NCI-H1436 treated with DMSO at 0.1 percent for 48 hours (cell line): ENCODE data around the gene SMIM34.
"Not testable (repeated sequence)": the region's sequence is repeated elsewhere in the genome, so short reads cannot be mapped to it uniquely, and the experiment has no call there.

Experiments
- DNase-seq: peaks from one replicate; lab custom pipeline; 2025; lab: John Stamatoyannopoulos, UW

Gene SMIM34

GRCh38 chr21:34423805-34424204 is at the start of gene SMIM34:
TSS of gene SMIM34 (minus strand) at chr21:34423951. CDS start at chr21:34423839, 112 bp downstream.
- DNase-seq = not testable (repeated sequence)

GRCh38 chr21:34467333-34467732 is 43.6 kb upstream of the SMIM34 start:
- not testable (repeated sequence) for DNase-seq

- DNase-seq = not testable (repeated sequence)
Measured at GRCh38 chr21:34459426-34459825, 35.7 kb upstream of the SMIM34 start.

- not testable (repeated sequence) for DNase-seq
Measured at GRCh38 chr21:34458266-34458665, 34.5 kb upstream of the SMIM34 start.

- DNase-seq = not testable (repeated sequence)
Measured at GRCh38 chr21:34456180-34456579, 32.4 kb upstream of the SMIM34 start.

GRCh38 chr21:34455628-34456027 is 31.9 kb upstream of the SMIM34 start:
- DNase-seq = not testable (repeated sequence)

GRCh38 chr21:34447018-34447417 is 23.3 kb upstream of the SMIM34 start:
- not testable (repeated sequence) for DNase-seq

GRCh38 chr21:34443486-34443885 is 19.7 kb upstream of the SMIM34 start:
- not testable (repeated sequence) for DNase-seq

GRCh38 chr21:34429710-34430109 is 6.0 kb upstream of the SMIM34 start:
- not testable (repeated sequence) for DNase-seq

GRCh38 chr21:34428441-34428840 is 4.7 kb upstream of the SMIM34 start:
- DNase-seq = not testable (repeated sequence)

- DNase-seq = not testable (repeated sequence)
Measured at GRCh38 chr21:34427339-34427738, 3.6 kb upstream of the SMIM34 start.

- DNase-seq = not testable (repeated sequence)
Measured at GRCh38 chr21:34417448-34418077, 6.2 kb downstream of the SMIM34 start.

- not testable (repeated sequence) for DNase-seq
Measured at GRCh38 chr21:34407294-34407693, 16.5 kb downstream of the SMIM34 start.

- DNase-seq = not testable (repeated sequence)
Measured at GRCh38 chr21:34406676-34407075, 17.1 kb downstream of the SMIM34 start.

- DNase-seq = not testable (repeated sequence)
Measured at GRCh38 chr21:34406102-34406501, 17.6 kb downstream of the SMIM34 start.

GRCh38 chr21:34405686-34406085 is 18.1 kb downstream of the SMIM34 start:
- DNase-seq = not testable (repeated sequence)

- DNase-seq = not testable (repeated sequence)
Measured at GRCh38 chr21:34404742-34405141, 19.0 kb downstream of the SMIM34 start.

- not testable (repeated sequence) for DNase-seq
Measured at GRCh38 chr21:34400522-34400921, 23.2 kb downstream of the SMIM34 start.

GRCh38 chr21:34383724-34384415 is 39.9 kb downstream of the SMIM34 start:
- not testable (repeated sequence) for DNase-seq

GRCh38 chr21:34383138-34383537 is 40.6 kb downstream of the SMIM34 start:
- DNase-seq = not testable (repeated sequence)

- DNase-seq = not testable (repeated sequence)
Measured at GRCh38 chr21:34375619-34375972, 48.2 kb downstream of the SMIM34 start.

GRCh38 chr21:34374940-34375618 is 48.7 kb downstream of the SMIM34 start, which contains the start of gene SMIM11:
TSS of gene SMIM11 (plus strand) at chr21:34375507. CDS start at chr21:34379505, 3,998 bp downstream.
- not testable (repeated sequence) for DNase-seq

GRCh38 chr21:34374462-34374861 is 49.3 kb downstream of the SMIM34 start:
- DNase-seq = not testable (repeated sequence)
